Endothelial cell of umbilical vein (primary cell): ENCODE data around the gene FANCE. TPM values are rescaled to one million over a fixed set of nuclear protein-coding genes. Genes with fewer than 3 reads are reported as not detected.

ENCODE experiments used
- BruUV-seq: library from RNA; stranded (reverse); fragments of 400-500 nt; replicated peaks from 2 replicates; lab custom pipeline; 2021; lab: Mats Ljungman, UMichigan
- CTCF ChIA-PET: fragments of 300-600, 350-600 bp; sonication (Branson Sonifier 250); formaldehyde crosslinking; loops from one replicate; lab custom pipeline; 2021; ENCODE audit warnings: antibody characterized with exemption, inconsistent platforms; lab: Charles Lee
- POLR2A ChIA-PET: fragments of 300-600, 350-600 bp; sonication (Branson Sonifier 250); formaldehyde crosslinking; loops from one replicate; lab custom pipeline; 2021; ENCODE audit warnings: antibody characterized with exemption, inconsistent platforms; lab: Charles Lee
- DNase-seq: peaks from one replicate; pipeline ENCODE4 v3.0.0-alpha.2; 2011; ENCODE audit warnings: low read depth, low spot score
- FAIRE-seq: peaks from 2 replicates; lab custom pipeline; 2011; peaks lifted over from hg19 to GRCh38; lab: Jason Lieb, UNC
- H2AFZ ChIP-seq: 2 replicates; pipeline ENCODE4 v1.6.0; 2012; ENCODE audit warnings: low read depth, low read length, control low read depth, inconsistent platforms
- H3K27ac ChIP-seq: 2 replicates; pipeline ENCODE4 v1.5.1; 2011; ENCODE audit warnings: low read depth, mild to moderate bottlenecking, control low read depth, low read length, moderate library complexity; ENCODE audit not compliant: insufficient read depth
- H3K27me3 ChIP-seq, 2 experiments: 2 replicates each; pipeline versions ENCODE4 v1.6.0 to v1.6.1; 2011; ENCODE audit warnings: low read length in 2 of 2, mixed read lengths in 1 of 2; ENCODE audit not compliant: control insufficient read depth in 2 of 2, insufficient read depth in 2 of 2
- H3K36me3 ChIP-seq, 2 experiments: 2 replicates in 1 of 2; 3 replicates in 1 of 2; pipeline ENCODE4 v1.5.1; 2011; ENCODE audit warnings: low read length in 2 of 2, mild to moderate bottlenecking in 1 of 2, moderate library complexity in 1 of 2; ENCODE audit not compliant: control insufficient read depth in 2 of 2, insufficient read depth in 2 of 2; ENCODE audit errors: extremely low read depth in 1 of 2
- H3K4me1 ChIP-seq: 3 replicates; pipeline ENCODE4 v1.5.1; 2011; ENCODE audit warnings: mild to moderate bottlenecking, low read length; ENCODE audit not compliant: control insufficient read depth, insufficient read depth; ENCODE audit errors: extremely low read depth
- H3K4me2 ChIP-seq: 2 replicates; pipeline ENCODE4 v1.6.1; 2011; ENCODE audit warnings: low read length, control low read depth, mixed read lengths; ENCODE audit not compliant: insufficient read depth
- H3K4me3 ChIP-seq, 3 experiments: fragments of 200-600 bp in 1 of 3; sonication (generic), shearing (Covaris generic) in 1 of 3; replicated peaks in 1 of 3; 2 replicates each; pipeline ENCODE4 v1.5.1; 2011 to 2016; ENCODE audit warnings: control low read depth in 3 of 3, low read length in 3 of 3, mild to moderate bottlenecking in 2 of 3, inconsistent platforms in 1 of 3, low read depth in 1 of 3, moderate library complexity in 1 of 3; ENCODE audit not compliant: insufficient read depth in 1 of 3
- H3K79me2 ChIP-seq: 2 replicates; pipeline ENCODE4 v1.6.0; 2012; ENCODE audit warnings: low read length, inconsistent platforms; ENCODE audit not compliant: control insufficient read depth, insufficient read depth
- H3K9ac ChIP-seq: replicated peaks from 2 replicates; pipeline ENCODE3; 2011; ENCODE audit warnings: low read length, control low read depth; ENCODE audit not compliant: insufficient read depth; ENCODE audit errors: extremely low read depth
- H3K9me1 ChIP-seq: replicated peaks from 3 replicates; pipeline ENCODE4 v1.6.0; 2011; ENCODE audit warnings: mild to moderate bottlenecking, low read length; ENCODE audit not compliant: control insufficient read depth, insufficient read depth; ENCODE audit errors: extremely low read depth
- H3K9me3 ChIP-seq: replicated peaks from 2 replicates; pipeline ENCODE4 v1.5.1; 2012; ENCODE audit warnings: low read length, inconsistent platforms; ENCODE audit not compliant: control insufficient read depth, insufficient read depth
- H4K20me1 ChIP-seq: replicated peaks from 2 replicates; pipeline ENCODE3; 2011; ENCODE audit warnings: mild to moderate bottlenecking, low read length; ENCODE audit not compliant: control insufficient read depth, insufficient read depth; ENCODE audit errors: extremely low read depth
- CTCF ChIP-seq, 2 donors: IDR thresholded peaks; 1 replicate in 1 of 2; 2 replicates in 1 of 2; pipeline ENCODE4 v1.5.1; 2011; ENCODE audit warnings: low read length in 2 of 2, mild to moderate bottlenecking in 2 of 2, moderate library complexity in 2 of 2, control low read depth in 1 of 2, inconsistent platforms in 1 of 2, low read depth in 1 of 2; ENCODE audit not compliant: insufficient read depth in 1 of 2; ENCODE audit errors: extremely low read depth in 1 of 2
- EZH2 ChIP-seq: IDR thresholded peaks from 2 replicates; pipeline ENCODE4 v1.6.1; 2012; ENCODE audit warnings: borderline replicate concordance, low read depth, mild to moderate bottlenecking, moderate library complexity, low read length, inconsistent platforms; ENCODE audit not compliant: severe bottlenecking
- FOS ChIP-seq: IDR thresholded peaks from 2 replicates; pipeline ENCODE4 v1.6.1; 2011; ENCODE audit warnings: mild to moderate bottlenecking, low read length, moderate library complexity, borderline replicate concordance; ENCODE audit not compliant: insufficient read depth
- GATA2 ChIP-seq: IDR thresholded peaks from 2 replicates; pipeline ENCODE4 v1.7.0; 2011; ENCODE audit warnings: low read depth, mild to moderate bottlenecking, moderate library complexity, mixed read lengths, low read length; ENCODE audit not compliant: insufficient read length, insufficient read depth
- JUN ChIP-seq: IDR thresholded peaks from 2 replicates; pipeline ENCODE4 v1.6.1; 2011; ENCODE audit warnings: borderline replicate concordance, low read depth; ENCODE audit not compliant: insufficient read length, insufficient read depth
- MAX ChIP-seq: IDR thresholded peaks from 2 replicates; pipeline ENCODE4 v1.6.1; 2011; ENCODE audit not compliant: insufficient read depth, insufficient read length
- MYC ChIP-seq: IDR thresholded peaks from one replicate; pipeline ENCODE4 v1.6.1; 2011; ENCODE audit warnings: mild to moderate bottlenecking, low read depth, low read length
- POLR2A ChIP-seq: IDR thresholded peaks from 2 replicates; pipeline ENCODE4 v1.6.1; 2012; ENCODE audit warnings: low read depth, mild to moderate bottlenecking, control low read depth, low read length
- POLR2AphosphoS5 ChIP-seq: IDR thresholded peaks from 2 replicates; pipeline ENCODE4 v1.6.1; 2012; ENCODE audit warnings: low read depth, mild to moderate bottlenecking, control low read depth, low read length, moderate library complexity; ENCODE audit not compliant: insufficient read depth
- dilution Hi-C: fragments of 300-500 bp; cut with MboI; formaldehyde crosslinking; loops from one replicate; pipeline ENCODE4 v1.15.0; 2019; ENCODE audit warnings: low sequenced_read_pairs; ENCODE audit not compliant: extremely low pct_ligation_motif_present
- intact Hi-C: fragments of 100-400 bp; cut with micrococcal nuclease; formaldehyde crosslinking; loops from one replicate; pipeline ENCODE4 v1.10.0; 2022
- polyA plus RNA-seq, 4 experiments: library from polyadenylated mRNA; depleted of rRNA in 3 of 4; stranded (reverse) in 3 of 4; unstranded in 1 of 4; fragments of >200 nt; gene quantifications; 2 replicates each; pipeline versions ENCODE4 v1.2.1 to v1.2.3, GENCODE V29; 2011 to 2012; ENCODE audit warnings: missing spikeins in 1 of 4
- total RNA-seq: library from RNA; stranded (reverse); gene quantifications from 2 replicates; pipeline ENCODE4 v1.2.3, GENCODE V29; 2021

FANCE gene
- total and polyA plus RNA-seq, 2 donors (not counting 3 experiments of a cell fraction or from before 2014, with no cell fraction given), result 9.1 to 12.7 TPM

- no TSS peak for BruUV-seq
- no peak within 1 kb of the TSS for H3K9ac ChIP-seq
- no peaks in the 10 kb centered on the region for H3K9me1 ChIP-seq
- ChIA-PET CTCF (no interaction called here), POLR2A (no interaction called here)
- FAIRE-seq (no peak), DNase-seq (no peak)
- no peaks in the 10 kb centered on the region for H3K79me2 ChIP-seq
- no peaks in the 10 kb centered on the region for H3K4me1 ChIP-seq
- H3K27ac ChIP-seq, result no peak within 1 kb of the TSS
- no peaks in the 10 kb centered on the region for H3K9me3 ChIP-seq
- dilution Hi-C loops, result no loop called here
- no peak for TF ChIP-seq GATA2
- TF ChIP-seq EZH2, result no peak
- no peak for TF ChIP-seq POLR2A
- TF ChIP-seq CTCF (IDR thresholded peaks at IDR 0.05; ENCODE audit: extremely low read depth in 1 of 2, insufficient read depth in 1 of 2, low read depth in 1 of 2, low read length in 2 of 2), result no peak
- no peak for TF ChIP-seq FOS
- no peak for TF ChIP-seq POLR2AphosphoS5
- TF ChIP-seq JUN, result no peak
- TF ChIP-seq MYC, result no peak
- no peak for TF ChIP-seq MAX
- intact Hi-C loops, result no loop called here
- H3K27me3 ChIP-seq, result peaks cover 17 to 29% of the 10 kb centered on the region in 2 experiments
- no peaks in the 10 kb centered on the region for H4K20me1 ChIP-seq
- H3K4me2 ChIP-seq, result no peak within 1 kb of the TSS
- H3K4me3 ChIP-seq, result no peak within 1 kb of the TSS
- no peak within 1 kb of the TSS for H2AFZ ChIP-seq
- H3K36me3 ChIP-seq, result no peaks in the 10 kb centered on the region
Observed at GRCh38 chr6:35512740-35513139, 60.6 kb downstream of the FANCE start, which contains the start of gene TULP1. TULP1 (minus strand) TSS chr6:35512896; CDS start chr6:35512858, 38 bp downstream.
